ENCODE data around the gene HECTD3. TPM values are rescaled to one million over a fixed set of nuclear protein-coding genes. Genes with fewer than 3 reads are reported as not detected.

Gene HECTD3
- total and polyA plus RNA-seq, 2 donors (not counting 1 experiment from before 2014, with no cell fraction given): 20.3 to 33.7 TPM

DNA sequence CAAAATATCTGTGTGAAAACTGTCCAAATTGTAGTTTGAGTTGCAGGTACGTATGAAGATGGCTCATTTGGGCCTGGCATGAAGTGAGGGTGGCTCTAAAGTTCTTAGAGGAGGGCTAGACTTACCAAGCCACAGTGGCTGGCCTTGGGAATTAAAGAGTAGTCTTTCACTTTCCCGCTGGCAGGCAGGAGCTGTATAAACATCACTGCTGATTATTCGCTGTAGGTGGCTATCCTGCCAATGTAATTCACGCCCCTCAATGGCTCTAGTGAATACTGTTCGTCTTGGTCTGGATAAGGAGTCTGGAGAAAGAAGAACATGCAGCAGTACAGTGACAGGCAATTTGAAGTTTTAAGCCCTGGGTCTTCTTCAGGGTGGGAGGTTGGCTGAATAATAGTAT, 32.0 kb upstream of the HECTD3 start:
- no peak for DNase-seq (ENCODE audit: low read depth in 2 of 2)
- Histone ChIP-seq H4K20me1 (ENCODE audit: control insufficient read depth, extremely low read depth, insufficient read depth, low read length) (no peaks in the 10 kb centered on the region), H3K4me3 (replicated peaks in 1 of 4; ENCODE audit: control extremely low read depth in 1 of 4, insufficient read depth in 1 of 4, low read depth in 3 of 4, low read length in 4 of 4) (no peak overlapping the region), H2AFZ (ENCODE audit: low read length) (no peak overlapping the region), H3K79me2 (ENCODE audit: control insufficient read depth, insufficient read depth, low read length) (no peaks in the 10 kb centered on the region), H3K4me2 (ENCODE audit: extremely low read depth, insufficient read depth, low read length) (no peak overlapping the region), H3K4me1 (ENCODE audit: control insufficient read depth, extremely low read depth, insufficient read depth, low read length) (no peaks in the 10 kb centered on the region), H3K27ac (ENCODE audit: insufficient read depth, low read length) (no peak overlapping the region), H3K9ac (ENCODE audit: insufficient read depth, low read length) (no peak overlapping the region), H3K9me3 (ENCODE audit: control insufficient read depth, insufficient read depth, low read depth, low read length) (no peaks in the 10 kb centered on the region), H3K27me3 (ENCODE audit: control insufficient read depth, insufficient read depth, low read length) (no peaks in the 10 kb centered on the region), H3K36me3 (ENCODE audit: control insufficient read depth, insufficient read depth, low read length) (no peaks in the 10 kb centered on the region)
- TF ChIP-seq, protein P1, sequence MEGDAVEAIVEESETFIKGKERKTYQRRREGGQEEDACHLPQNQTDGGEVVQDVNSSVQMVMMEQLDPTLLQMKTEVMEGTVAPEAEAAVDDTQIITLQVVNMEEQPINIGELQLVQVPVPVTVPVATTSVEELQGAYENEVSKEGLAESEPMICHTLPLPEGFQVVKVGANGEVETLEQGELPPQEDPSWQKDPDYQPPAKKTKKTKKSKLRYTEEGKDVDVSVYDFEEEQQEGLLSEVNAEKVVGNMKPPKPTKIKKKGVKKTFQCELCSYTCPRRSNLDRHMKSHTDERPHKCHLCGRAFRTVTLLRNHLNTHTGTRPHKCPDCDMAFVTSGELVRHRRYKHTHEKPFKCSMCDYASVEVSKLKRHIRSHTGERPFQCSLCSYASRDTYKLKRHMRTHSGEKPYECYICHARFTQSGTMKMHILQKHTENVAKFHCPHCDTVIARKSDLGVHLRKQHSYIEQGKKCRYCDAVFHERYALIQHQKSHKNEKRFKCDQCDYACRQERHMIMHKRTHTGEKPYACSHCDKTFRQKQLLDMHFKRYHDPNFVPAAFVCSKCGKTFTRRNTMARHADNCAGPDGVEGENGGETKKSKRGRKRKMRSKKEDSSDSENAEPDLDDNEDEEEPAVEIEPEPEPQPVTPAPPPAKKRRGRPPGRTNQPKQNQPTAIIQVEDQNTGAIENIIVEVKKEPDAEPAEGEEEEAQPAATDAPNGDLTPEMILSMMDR (conservative IDR thresholded peaks at IDR 0.05 in 1 of 2, IDR thresholded peaks at IDR 0.05 in 1 of 2; ENCODE audit: low read depth in 1 of 2, low read length in 2 of 2): no peak
- TF ChIP-seq EZH2 (IDR thresholded peaks at IDR 0.05; ENCODE audit: low read length, missing control alignments): no peak

GRCh38 chr1:45040297-45040696, 29.2 kb upstream of the HECTD3 start:
- no peak overlapping the region for H3K9ac ChIP-seq (ENCODE audit: insufficient read depth, low read length)

DNA sequence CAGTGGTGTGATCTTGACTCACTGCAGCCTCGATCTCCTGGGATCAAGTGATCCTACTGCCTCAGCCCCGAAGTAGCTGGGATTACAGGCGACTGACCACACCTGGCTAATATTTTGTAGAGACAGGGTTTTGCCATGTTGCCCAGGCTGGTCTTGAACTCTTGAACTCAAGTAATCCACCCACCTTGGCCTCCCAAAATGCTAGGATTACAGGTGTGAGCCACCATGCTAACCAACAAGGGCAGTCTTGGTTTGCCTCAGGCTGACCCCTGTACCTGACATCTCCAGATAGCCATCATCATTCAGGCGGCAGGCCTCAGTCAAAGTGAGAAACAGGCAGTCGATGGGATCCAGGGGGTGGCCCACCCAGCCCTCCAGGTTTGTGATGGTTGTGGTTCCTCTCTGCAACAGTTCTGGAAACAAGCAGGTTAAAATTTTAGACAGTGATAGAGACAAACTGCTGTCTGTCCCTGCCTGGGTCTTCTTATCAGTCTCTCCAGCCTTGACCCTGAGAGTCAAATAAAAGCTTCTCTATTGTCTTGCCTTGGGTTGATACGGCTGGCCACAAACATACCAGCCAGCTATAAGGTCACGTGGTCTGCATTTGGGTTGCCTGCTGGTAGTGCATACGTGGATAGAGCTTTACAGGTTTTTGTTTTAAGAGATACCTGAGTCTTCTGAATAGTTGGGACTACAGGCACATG, 27.7 kb upstream of the HECTD3 start:
- no peak overlapping the region for H3K4me3 ChIP-seq (replicated peaks in 1 of 4; ENCODE audit: control extremely low read depth in 1 of 4, insufficient read depth in 1 of 4, low read depth in 3 of 4, low read length in 4 of 4)
- no peak overlapping the region for H3K27ac ChIP-seq (ENCODE audit: insufficient read depth, low read length)
- H2AFZ ChIP-seq (ENCODE audit: low read length): no peak overlapping the region
- H3K36me3 ChIP-seq (ENCODE audit: control insufficient read depth, insufficient read depth, low read length): no peaks in the 10 kb centered on the region
- no peaks in the 10 kb centered on the region for H3K4me1 ChIP-seq (ENCODE audit: control insufficient read depth, extremely low read depth, insufficient read depth, low read length)
- TF ChIP-seq, protein P1 (conservative IDR thresholded peaks at IDR 0.05 in 1 of 2, IDR thresholded peaks at IDR 0.05 in 1 of 2; ENCODE audit: low read depth in 1 of 2, low read length in 2 of 2): no peak
- TF ChIP-seq EZH2 (IDR thresholded peaks at IDR 0.05; ENCODE audit: low read length, missing control alignments): no peak
- no peaks in the 10 kb centered on the region for H4K20me1 ChIP-seq (ENCODE audit: control insufficient read depth, extremely low read depth, insufficient read depth, low read length)
- H3K9ac ChIP-seq (ENCODE audit: insufficient read depth, low read length): no peak overlapping the region
- H3K79me2 ChIP-seq (ENCODE audit: control insufficient read depth, insufficient read depth, low read length): no peaks in the 10 kb centered on the region
- H3K9me3 ChIP-seq (ENCODE audit: control insufficient read depth, insufficient read depth, low read depth, low read length): no peaks in the 10 kb centered on the region
- no peaks in the 10 kb centered on the region for H3K27me3 ChIP-seq (ENCODE audit: control insufficient read depth, insufficient read depth, low read length)
- no peak for DNase-seq (ENCODE audit: low read depth in 2 of 2)
- no peak overlapping the region for H3K4me2 ChIP-seq (ENCODE audit: extremely low read depth, insufficient read depth, low read length)

More at GRCh38 chr1:45040297-45040696, 29.2 kb upstream of the HECTD3 start:
- Histone ChIP-seq H3K27me3 (ENCODE audit: control insufficient read depth, insufficient read depth, low read length) (no peaks in the 10 kb centered on the region), H3K79me2 (ENCODE audit: control insufficient read depth, insufficient read depth, low read length) (no peaks in the 10 kb centered on the region), H3K4me3 (replicated peaks in 1 of 4; ENCODE audit: control extremely low read depth in 1 of 4, insufficient read depth in 1 of 4, low read depth in 3 of 4, low read length in 4 of 4) (no peak overlapping the region), H3K9me3 (ENCODE audit: control insufficient read depth, insufficient read depth, low read depth, low read length) (no peaks in the 10 kb centered on the region), H3K27ac (ENCODE audit: insufficient read depth, low read length) (no peak overlapping the region), H4K20me1 (ENCODE audit: control insufficient read depth, extremely low read depth, insufficient read depth, low read length) (no peaks in the 10 kb centered on the region), H3K4me1 (ENCODE audit: control insufficient read depth, extremely low read depth, insufficient read depth, low read length) (no peaks in the 10 kb centered on the region), H3K36me3 (ENCODE audit: control insufficient read depth, insufficient read depth, low read length) (no peaks in the 10 kb centered on the region), H2AFZ (ENCODE audit: low read length) (no peak overlapping the region), H3K4me2 (ENCODE audit: extremely low read depth, insufficient read depth, low read length) (no peak overlapping the region)
- DNase-seq (ENCODE audit: low read depth in 2 of 2): no peak
- no peak for TF ChIP-seq EZH2 (IDR thresholded peaks at IDR 0.05; ENCODE audit: low read length, missing control alignments)
- TF ChIP-seq, protein P1 (conservative IDR thresholded peaks at IDR 0.05 in 1 of 2, IDR thresholded peaks at IDR 0.05 in 1 of 2; ENCODE audit: low read depth in 1 of 2, low read length in 2 of 2): no peak

Measured in fibroblast of lung (primary cell).